HG03354 (cell line): ENCODE measurements around the gene MB21D2.
"Not testable (repeated sequence)": the region's sequence is repeated elsewhere in the genome, so short reads cannot be mapped to it uniquely, and the experiment has no call there.

Experiments used
- ATAC-seq: cut with Tn5 transposase; IDR thresholded peaks from one replicate; pipeline ENCODE4 v1.9.1; 2021; ENCODE audit warnings: mild to moderate bottlenecking; ENCODE audit not compliant: unreplicated experiment, poor library complexity, severe bottlenecking

MB21D2 gene

DNA sequence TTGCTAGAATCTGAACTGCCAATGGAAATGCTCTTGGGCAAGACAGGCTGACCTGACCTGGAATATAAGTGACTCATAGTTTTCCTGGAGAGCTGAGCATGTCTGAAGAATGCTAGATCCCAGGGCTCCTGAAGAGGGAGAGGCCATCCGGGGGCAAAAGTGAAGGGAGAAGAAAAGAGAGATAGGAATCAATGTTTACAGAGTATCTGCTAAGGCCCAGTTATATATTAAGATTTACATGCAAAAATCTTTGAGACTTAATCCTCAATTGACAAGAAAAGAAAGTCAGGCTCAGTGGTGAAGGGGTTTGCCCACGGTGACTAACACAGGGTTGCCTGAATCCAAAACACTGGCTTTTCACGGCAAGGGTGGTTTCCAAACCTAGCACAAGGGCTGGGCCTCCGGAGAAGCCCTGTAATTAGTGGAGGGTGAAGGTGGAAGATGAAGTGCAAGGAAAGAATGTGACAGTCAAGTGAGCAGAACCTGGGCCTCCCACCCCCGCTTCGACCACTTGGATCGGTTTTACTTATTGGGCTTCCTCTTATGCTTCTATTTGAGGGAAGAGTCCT lies 98.6 kb downstream of the MB21D2 start:
- peak; percentile 42 for ATAC-seq

DNA sequence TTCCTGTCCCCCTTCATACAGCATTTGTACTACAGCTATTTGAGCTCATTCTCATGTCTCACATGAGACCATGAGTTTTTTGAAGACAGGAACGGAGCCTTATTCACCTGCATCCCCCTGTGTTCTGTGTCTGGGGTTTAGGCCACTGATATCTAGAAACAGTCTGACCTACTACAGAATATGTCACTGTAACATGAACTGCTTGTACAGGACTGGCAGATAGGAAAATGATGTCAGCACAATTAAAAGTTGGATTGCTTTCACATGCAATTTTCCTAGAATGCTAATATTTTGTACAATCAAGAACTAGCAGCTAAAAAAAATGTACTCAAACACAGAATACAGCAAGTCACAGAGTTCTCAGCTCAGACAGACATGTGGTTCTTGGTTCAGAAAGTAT lies 99.5 kb downstream of the MB21D2 start:
- no peak for ATAC-seq

DNA sequence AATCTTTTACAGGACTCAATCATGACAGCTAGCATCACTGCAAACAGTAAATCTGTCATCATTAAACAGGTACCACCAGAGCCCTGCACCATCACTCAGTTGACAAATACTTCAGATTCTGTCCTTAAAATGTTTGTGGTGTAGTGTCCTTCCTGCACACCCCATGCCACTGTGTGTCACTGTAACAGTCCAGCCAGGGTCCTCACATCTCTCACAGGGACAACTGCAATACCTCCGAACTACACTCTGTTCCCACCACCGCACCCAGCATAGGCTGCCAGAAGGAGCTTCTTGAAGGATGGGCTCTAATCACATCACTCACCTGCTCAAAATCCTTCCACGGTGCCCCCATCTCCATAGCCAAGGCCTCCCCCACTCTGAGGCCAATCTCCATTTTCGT lies 100.2 kb downstream of the MB21D2 start:
- no peak for ATAC-seq

DNA sequence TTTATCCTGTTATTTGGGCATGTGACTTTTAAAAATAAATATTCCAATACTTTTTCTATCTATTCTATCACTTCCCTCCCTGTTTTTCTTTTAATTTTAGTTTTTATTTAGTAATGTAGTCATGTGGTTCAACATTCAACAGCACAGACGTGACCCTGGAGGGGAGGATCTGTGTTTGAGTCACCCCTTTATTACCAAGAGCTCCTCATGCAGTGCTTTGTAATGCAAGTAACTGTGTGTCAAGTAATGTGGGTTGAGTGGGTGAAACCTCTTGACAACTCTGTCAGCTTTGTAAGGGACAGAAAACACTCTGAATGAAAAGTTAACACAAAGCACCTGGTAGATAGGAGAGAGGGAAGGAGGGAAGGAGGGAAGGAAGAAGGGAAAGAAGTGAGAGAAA lies 100.6 kb downstream of the MB21D2 start:
- no peak for ATAC-seq

DNA sequence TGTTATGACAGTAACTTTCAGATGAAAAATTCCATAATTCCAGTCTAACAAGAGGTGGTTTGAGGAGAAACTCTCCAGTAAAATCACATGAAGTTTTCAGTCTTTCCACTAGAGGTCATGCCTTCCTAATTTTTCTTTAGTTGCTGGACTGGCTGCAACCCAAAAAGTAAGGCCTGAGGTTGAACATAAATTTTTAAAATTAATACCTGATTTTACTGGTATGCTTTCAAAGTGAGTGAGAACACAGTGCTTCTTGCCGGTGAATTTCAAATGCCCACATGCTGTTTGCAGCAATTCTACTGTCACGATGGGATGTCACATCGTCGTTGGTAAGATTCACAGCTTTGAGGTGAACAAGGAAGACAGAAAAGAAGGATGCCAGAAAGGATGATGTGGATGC lies 101.3 kb downstream of the MB21D2 start:
- peak; percentile 57 for ATAC-seq

DNA sequence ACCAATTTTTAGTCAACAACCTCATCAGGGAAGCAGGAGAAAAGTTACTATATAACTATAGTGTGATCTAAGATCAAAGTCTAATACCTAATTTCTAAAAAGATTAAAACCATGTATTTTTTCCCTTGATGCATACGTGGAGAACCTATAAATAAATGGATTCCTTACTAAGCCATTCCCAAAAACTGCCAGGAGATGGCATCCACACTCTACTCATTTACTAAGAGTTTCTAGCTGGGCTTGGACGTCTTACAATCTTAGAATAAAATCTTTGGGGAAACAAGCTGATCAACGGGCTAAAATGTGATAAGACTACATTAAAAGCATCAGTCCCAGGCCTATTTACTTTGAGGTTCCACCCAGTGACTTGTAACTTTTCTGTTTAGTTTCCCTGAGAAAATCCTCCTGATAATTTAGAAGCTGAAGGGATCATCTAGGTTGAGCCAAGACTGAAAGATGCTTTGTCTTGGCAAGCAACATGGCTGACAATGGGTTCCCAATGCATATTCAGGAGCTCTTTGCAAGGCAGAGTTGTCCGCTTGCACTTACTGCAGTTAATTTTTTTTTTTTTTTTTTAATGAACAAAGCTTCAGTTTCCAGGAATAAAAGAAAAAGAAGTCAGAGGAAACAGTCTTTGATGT lies 104.8 kb downstream of the MB21D2 start:
- ATAC-seq, result no peak

DNA sequence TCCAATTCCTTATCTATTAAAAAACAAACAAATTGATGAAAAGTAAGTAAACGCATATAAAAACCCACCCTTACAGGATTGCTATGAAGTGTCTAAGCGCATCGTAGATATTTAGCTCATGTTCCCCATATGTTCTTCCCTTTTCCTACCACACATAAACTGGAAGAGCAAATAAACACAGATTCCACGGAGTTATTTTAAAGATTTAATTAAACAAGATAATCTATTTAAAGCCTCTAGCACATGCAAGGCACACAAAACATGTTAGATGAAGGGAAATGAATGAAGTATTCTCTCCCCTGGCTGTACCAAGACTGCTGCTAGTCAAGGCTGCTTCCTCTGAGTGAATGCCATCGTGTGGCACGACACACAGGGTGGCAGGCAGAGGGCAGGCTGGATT lies 111.9 kb downstream of the MB21D2 start:
- no peak for ATAC-seq

DNA sequence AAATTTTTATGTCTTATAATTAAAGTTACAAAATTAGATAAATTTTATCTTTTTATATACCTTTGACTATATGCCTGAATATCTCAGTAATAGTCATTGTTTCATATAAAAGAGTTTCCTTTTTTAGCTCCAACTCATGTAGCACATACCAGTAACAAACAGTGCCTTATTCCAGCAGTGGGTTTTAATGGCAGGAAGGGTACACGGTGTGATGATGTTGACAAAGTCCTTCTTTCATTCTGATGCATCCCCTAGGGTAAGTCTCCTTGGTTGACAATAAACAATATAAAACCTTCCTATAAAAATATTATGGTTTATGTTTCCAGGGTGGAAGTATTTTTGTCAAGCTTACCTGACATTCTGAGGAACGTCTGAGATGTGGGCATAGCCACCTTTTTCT lies 113.2 kb downstream of the MB21D2 start:
- no peak for ATAC-seq

DNA sequence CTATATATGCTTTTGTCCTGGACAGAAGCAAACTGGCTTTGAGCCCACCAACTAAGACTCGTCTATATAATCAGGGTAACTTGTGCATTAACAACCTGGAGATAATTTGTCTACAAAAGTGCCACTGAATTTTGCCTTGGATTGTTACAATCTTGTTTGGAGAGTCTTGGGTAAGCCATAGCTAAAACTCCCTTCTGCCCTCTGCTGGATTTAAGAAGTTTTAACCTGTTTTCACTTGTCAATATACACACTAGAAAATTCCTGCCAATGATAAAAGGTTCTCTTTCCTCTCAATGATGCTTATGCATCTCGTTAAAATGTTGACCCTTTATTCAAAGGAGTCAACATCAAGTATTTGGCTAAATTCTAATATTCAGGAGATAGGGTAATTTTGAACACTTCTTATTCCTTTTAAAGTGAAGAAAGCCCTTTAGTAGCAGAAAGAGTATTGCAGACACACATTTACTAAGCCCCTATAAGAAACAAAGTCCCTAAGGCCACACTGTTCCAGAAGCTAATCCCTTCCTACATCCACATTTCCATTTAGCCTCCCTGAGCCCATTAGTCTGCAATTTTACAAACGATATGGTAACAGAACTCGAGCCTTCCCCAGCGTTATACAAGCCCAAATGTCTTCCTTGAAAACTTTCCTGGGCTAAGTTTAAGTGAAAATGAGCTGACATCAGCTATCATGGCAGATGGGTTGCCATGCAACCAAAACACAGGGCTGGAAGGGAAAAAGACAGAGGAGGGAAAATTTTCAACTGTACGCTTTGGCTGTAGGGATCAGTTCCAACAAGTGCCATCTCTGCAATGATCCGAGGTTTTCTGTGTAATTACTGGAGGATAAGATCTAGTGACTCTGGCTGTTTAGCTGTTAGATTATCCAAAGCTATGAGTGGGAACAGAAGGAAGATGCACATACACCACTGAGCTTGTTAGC lies 114.4 kb downstream of the MB21D2 start:
- ATAC-seq, result no peak

DNA sequence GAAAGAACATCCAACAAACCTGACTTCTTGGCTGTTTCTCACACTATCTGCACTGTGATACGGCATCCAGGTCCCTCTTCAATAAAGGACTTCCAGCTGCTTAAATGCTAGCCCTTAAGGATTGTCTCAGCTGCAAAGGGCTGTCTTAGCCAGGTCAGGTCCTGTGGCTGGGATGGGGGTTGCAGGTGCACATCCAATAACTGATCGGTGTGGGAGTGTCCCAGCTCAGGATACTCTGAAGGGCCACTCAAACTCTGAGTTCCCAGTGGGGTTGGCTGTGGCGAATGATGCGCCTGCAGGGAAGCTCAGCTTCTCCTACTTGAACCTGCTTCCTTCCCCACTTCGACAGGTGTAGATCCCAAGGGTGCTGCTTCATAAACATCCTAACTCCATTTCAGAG lies 115.7 kb downstream of the MB21D2 start:
- no peak for ATAC-seq

DNA sequence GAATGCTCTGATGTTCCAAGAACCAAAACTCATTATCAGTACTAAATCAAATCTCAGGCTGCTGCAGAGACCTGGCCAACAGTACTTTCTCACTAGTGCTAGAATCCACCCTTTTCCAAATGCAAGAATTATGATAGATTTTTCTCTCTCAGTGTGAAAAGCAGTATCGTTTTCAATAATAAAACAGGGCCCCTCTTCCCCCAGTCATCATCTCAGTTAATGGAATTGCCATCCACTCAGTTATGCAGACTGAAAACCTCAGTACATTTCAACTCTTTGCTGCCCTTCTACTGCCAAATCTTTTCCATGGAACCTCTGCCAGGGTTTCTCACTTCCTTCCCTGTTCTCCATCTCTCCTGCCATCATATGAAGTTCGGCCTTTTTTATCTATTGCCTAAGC lies 117.9 kb downstream of the MB21D2 start:
- no peak for ATAC-seq

DNA sequence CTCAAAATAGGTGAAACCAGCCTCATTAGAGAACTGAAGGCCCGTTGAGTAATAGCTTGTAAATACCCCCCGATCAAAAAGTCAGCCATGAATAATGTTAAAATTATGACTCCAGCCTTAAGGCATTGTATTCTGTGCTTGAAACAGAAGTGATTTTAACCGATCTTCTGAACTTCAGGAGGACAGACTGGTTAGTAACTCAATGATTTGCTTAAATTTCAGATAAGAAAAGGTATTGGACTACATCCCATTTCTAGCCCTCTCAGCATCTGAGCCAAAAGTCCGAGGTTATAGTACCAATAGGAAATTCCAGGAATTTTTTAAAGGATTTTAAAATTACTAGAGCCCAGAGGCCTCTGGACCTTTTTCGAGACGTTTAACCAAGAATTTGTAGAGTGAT lies 122.6 kb downstream of the MB21D2 start:
- ATAC-seq, result no peak

DNA sequence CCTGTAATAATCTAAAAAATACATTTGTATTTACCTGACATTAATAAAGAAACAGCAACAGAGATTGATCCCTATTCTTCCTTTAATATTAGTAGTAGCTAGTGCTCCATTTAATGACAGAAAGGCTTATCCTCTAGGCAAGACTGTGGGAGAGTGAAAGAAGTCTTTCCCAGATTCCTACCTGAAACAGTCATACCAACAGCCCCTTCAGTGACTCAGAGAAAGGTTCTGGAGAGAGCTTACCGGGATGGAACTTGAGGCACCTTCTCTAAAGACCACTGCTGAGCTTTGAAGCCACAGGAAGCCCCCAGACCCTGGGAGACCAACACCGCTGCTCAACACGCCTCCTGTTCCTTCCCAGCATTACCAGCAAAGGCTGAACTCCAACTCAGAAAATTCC lies 123.4 kb downstream of the MB21D2 start:
- no peak for ATAC-seq

DNA sequence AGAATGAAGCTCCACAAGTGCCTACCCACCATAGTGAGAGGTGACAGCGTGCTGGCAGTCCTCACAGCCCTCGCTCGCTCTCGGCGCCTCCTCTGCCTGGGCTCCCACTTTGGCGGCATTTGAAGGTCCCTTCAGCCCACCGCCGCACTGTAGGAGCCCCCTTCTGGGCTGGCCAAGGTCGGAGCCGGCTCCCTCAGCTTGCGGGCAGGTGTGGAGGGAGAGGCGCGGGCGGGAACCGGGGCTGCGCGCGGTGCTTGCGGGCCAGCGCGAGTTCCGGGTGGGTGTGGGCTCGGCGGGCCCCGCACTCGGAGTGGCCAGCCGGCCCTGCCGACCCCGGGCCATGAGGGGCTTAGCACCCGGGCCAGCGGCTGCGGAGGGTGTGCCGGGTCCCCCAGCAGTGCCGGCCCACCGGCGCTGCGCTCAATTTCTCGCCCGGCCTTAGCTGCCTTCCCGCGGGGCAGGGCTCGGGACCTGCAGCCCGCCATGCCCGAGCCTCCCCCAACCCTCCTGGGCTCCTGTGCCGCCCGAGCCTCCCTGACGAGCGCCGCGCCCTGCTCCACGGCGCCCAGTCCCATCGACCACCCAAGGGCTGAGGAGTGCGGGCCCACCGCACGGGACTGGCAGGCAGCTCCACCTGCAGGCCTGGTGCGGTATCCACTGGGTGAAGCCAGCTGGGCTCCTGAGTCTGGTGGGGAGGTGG lies 128.7 kb downstream of the MB21D2 start:
- ATAC-seq, result not testable (repeated sequence)

DNA sequence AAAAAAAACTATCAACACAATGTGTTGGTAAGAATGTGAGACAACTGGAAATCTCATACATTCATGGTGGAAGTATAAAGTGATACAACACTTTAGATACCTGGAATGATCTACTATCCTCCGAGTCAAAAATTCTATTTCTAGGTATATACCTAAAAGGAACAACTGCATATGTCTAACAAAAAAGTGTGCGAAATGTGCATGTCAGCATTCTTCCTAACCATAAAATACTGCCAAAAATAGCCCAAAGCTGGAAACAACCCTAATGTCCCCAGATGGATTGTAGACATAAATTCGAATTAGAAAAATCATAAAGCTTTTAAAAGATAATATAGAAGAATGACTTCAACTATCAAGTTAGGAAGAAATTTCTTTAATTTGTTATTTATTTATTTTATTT lies 139.1 kb downstream of the MB21D2 start:
- ATAC-seq, result no peak

DNA sequence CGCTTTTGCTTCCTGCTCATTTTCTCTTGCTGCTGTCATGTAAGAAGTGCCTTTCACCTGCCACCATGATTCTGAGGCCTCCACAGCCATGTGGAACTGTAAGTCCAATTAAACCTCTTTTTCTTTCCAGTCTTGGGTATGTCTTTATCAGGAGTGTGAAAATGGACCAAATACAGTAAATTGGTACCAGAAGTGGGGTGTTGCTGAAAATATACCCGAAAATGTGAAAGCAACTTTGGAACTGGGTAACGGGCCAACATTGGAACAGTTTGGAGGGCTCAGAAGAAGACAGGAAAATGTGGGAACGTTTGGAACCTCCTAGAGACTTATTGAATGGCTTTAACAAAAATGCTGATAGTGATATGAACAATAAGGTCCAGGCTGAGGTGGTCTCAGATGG lies 143.3 kb downstream of the MB21D2 start:
- not testable (repeated sequence) for ATAC-seq

DNA sequence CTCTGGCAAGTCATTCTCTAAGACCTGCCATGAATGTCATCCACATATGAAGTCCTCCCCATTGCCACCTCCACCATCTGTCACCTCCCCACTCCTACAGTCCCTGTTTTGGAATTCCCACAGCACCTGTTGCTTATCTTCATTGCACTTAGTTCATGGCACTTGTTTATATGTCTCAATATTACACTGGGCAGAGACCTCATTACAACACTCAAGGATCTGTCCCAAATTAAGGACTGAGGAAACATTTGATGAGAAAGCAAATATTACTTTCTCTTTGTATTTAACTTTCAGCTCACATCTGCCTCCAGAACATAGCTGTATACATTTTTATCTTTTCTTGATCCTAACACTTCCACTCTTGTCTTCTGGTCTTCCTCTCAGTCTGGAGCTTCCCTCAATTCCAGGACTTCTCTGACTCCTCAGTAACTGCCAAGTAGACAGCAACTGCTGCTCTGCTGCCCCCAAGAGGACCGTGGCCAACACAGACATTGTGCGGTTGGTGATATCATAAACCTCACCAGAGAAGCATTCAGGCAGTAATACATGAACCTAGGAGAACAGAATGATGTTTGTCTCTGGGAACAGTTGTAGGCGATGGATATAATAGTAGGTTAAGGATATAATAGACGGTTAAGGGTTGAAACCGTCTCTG lies 145.3 kb downstream of the MB21D2 start:
- ATAC-seq, result no peak

DNA sequence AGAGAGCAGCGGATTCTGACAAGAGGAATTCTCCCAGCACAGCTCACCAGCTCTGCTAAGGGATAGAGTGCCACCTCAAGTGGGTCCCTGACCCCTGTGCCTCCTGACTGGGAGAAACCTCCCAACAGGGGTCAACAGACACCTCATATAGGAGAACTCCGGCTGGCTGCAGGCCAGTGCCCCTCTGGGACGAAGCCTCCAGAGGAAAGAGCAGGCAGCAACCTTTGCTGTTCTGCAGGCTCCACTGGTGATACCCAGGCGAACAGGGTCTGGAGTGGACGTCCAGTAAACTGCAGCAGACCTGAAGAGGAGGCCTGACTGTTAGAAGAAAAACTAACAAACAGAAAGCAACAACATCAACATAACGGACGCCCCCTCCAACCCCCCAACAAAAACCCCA lies 159.0 kb downstream of the MB21D2 start:
- no peak for ATAC-seq

DNA sequence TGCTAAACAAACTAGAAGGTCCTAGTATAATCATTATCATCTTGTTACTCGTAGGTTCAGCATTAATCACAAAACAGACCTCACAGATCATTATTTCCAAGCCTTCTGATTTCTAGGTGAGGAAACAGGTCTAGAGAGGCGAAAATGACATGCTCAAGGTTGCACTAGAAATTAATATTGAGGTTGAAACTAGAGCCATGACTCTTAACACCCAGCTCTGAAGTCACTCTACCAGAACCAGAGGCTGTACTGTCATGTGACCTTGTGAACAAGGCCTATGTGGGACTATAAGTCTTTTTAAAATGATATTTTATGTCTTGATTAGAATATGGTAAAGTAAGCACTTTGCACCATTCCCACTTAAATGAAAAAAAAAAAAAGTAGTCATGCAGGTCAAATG lies 166.5 kb downstream of the MB21D2 start:
- ATAC-seq, result no peak

DNA sequence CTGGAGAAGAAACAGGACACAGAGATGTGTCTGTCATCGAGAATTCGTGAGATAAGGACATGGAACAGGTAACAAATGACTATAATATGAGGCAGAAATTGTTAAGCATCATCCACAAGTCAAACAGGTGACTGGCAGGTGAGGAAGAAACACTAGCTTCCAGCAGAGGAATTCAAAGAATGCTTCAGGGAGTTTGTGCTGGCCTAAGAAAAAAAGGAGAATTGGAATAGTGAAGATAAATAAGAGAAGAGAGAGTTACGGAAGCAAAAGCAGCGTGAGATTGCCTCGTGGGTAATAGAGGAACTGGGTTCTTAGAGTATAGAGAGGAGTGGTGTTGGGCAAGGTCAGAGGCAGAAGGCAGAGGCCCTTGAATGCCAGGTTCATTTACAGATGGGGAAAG lies 167.5 kb downstream of the MB21D2 start:
- ATAC-seq, result no peak
